ENCODE results near the gene TRIM71.

Gene TRIM71

DNA sequence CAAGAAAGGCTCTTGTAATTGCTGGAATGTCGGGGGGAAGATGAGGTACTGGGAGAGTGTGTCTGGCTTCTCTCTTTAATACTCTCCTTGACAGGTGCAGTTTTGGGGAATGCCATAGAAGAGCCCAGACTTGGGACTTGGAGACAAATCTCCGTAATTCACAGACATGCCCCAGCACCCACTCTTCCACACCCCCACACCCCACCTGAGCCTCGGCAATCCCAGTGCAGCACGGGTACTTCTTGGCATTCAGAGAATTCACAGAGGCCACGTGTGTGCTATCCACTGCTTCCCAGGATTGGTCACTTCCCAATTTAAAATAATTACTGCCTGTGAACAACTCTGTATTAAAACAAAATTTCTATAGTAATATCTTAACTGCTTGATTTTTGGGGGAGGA lies 43.9 kb downstream of the TRIM71 start:
- TF ChIP-seq, protein P1, sequence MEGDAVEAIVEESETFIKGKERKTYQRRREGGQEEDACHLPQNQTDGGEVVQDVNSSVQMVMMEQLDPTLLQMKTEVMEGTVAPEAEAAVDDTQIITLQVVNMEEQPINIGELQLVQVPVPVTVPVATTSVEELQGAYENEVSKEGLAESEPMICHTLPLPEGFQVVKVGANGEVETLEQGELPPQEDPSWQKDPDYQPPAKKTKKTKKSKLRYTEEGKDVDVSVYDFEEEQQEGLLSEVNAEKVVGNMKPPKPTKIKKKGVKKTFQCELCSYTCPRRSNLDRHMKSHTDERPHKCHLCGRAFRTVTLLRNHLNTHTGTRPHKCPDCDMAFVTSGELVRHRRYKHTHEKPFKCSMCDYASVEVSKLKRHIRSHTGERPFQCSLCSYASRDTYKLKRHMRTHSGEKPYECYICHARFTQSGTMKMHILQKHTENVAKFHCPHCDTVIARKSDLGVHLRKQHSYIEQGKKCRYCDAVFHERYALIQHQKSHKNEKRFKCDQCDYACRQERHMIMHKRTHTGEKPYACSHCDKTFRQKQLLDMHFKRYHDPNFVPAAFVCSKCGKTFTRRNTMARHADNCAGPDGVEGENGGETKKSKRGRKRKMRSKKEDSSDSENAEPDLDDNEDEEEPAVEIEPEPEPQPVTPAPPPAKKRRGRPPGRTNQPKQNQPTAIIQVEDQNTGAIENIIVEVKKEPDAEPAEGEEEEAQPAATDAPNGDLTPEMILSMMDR (IDR thresholded peaks at IDR 0.05; ENCODE audit: low read depth, low read length, missing control alignments): no peak
- no peak overlapping the region for H3K4me3 ChIP-seq (ENCODE audit: low read depth, low read length)
- DNase-seq (ENCODE audit: low read depth): no peak
- in situ Hi-C loops (cut with HindIII; ENCODE audit: low sequenced_read_pairs): no loop called here

DNA sequence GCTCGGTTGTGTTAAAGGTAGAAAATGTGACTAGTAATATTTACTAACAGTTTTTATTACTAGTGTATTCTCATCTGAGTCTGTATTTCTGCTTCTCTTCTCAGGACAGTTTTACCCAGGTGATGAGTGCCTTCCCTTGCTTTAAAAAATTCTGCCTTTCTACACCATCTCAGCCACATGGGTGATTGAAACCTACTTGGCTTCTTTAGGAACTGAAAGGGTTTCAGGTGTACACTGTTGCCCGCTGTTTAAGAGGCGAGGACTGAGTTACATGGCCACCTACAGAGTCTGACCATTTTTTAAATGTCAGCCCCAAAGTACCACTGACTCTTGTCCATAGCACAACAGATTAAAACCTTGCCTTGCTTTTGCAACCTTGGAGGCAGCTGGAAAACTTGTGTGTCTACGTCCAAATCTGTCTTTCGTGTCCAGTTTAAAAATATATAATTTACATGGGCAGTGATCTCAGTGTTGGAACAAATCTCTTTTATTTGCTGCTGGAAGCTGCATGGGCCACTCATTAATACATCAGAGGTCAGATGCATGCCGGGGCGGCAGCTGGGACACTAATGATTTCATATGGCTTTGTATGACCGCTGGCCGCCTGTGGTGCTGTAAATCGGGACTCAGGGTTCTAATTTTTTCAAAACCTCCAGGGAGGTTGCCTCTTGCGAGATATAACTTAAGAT lies 44.6 kb downstream of the TRIM71 start:
- TF ChIP-seq, protein P1 (IDR thresholded peaks at IDR 0.05; ENCODE audit: low read depth, low read length, missing control alignments): no peak
- no peak overlapping the region for H3K4me3 ChIP-seq (ENCODE audit: low read depth, low read length)
- DNase-seq (ENCODE audit: low read depth): no peak
- in situ Hi-C loops (cut with HindIII; ENCODE audit: low sequenced_read_pairs): no loop called here

DNA sequence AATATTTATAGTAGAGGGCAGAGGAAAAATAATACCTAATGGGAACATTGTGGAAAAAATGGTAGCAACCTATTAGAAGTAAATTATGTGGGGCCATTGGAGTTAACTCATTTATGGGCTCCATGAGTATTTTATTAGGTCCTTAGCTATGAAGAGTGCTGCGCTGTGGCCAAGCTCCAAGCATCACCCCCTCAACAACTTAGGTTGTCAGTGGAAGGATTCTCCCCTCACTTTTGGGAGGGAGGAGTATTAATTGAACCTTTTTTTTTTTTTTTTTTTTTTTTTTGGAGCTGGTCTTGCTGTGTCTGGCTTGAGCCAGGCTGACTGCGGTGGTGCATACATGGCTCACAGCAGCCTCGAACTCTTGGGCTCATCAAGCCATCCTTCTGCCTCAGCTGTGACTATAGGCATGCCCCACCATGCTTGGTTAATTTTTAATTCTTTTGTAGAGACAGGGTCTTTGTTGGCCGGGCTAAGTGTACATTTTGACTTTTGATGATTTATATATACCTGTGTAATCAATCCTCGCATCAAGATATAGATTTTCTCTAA lies 45.2 kb downstream of the TRIM71 start:
- no peak for DNase-seq (ENCODE audit: low read depth)
- TF ChIP-seq, protein P1 (IDR thresholded peaks at IDR 0.05; ENCODE audit: low read depth, low read length, missing control alignments): no peak
- in situ Hi-C loops (cut with HindIII; ENCODE audit: low sequenced_read_pairs): no loop called here
- H3K4me3 ChIP-seq (ENCODE audit: low read depth, low read length): no peak overlapping the region

DNA sequence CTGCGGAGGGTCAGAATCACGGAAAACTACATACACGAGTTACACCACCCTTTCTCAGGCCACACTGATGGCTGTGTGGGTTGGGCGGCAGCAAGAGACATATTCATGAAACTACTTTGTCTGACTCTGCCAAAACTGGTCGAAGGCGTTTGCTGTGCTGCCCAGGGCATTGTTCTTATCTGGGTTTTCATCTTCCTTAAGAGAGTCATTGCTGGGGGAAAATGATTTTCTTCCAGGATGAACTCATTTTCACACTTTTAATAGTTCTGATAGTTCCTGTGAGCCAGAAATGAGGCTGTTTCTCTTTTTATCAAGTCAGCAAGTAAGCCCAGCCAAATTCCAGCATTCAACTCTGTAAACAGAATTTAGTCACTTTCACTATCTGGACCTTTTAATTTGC lies 47.6 kb downstream of the TRIM71 start:
- no peak overlapping the region for H3K4me3 ChIP-seq (ENCODE audit: low read depth, low read length)
- DNase-seq (ENCODE audit: low read depth): no peak
- in situ Hi-C loops (cut with HindIII; ENCODE audit: low sequenced_read_pairs): no loop called here
- TF ChIP-seq, protein P1 (IDR thresholded peaks at IDR 0.05; ENCODE audit: low read depth, low read length, missing control alignments): no peak

DNA sequence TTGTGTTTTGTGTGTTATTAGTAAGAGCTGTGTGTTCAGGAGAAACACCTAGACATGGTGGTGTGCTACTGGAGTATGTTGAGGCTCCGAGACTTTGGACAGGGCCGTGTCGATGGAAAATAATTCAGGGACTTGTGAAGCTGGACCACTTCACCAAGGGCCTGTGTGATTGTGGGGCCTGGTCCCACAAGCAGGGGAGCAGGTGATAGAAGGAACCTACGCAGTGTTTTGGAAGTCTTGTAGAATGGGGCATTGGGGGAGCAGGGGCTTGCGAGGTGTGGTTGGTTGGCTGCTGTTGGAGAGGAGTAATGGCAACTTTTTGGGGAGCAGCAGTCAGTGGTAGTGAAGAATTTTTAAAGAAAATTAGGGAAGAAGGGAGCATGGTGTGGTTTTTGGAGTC lies 48.7 kb downstream of the TRIM71 start:
- DNase-seq (ENCODE audit: low read depth): no peak
- TF ChIP-seq, protein P1 (IDR thresholded peaks at IDR 0.05; ENCODE audit: low read depth, low read length, missing control alignments): no peak
- H3K4me3 ChIP-seq (ENCODE audit: low read depth, low read length): no peak overlapping the region
- in situ Hi-C loops (cut with HindIII; ENCODE audit: low sequenced_read_pairs): no loop called here

DNA sequence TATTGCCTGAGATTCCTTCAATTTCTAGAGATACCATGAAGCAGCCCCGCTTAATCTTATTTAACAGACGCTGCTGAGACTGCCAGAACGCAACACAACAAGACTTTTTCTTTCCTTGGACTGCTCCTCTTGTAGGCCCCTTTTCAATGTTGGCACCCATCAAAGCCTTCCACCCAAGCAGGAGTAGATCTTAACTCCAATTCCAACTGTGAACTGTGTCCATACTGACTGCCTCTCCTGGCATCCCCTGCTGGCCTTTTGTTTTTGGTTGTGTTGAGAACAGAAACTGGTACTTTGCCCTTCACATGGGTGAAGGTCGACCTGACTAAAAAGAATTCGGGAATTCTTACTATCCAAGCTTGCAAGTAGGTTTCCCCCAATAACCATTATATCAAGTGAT lies 50.2 kb downstream of the TRIM71 start:
- no peak overlapping the region for H3K4me3 ChIP-seq (ENCODE audit: low read depth, low read length)
- no peak for DNase-seq (ENCODE audit: low read depth)
- in situ Hi-C loops (cut with HindIII; ENCODE audit: low sequenced_read_pairs): no loop called here
- TF ChIP-seq, protein P1 (IDR thresholded peaks at IDR 0.05; ENCODE audit: low read depth, low read length, missing control alignments): no peak

Measured in astrocyte of the cerebellum (primary cell).